Left kidney (tissue), 2 donors: Measurements from ENCODE around the gene DRICH1. TPM values are rescaled to one million over a fixed set of nuclear protein-coding genes. Genes with fewer than 3 reads are reported as not detected.
"Not testable (repeated sequence)": the region's sequence is repeated elsewhere in the genome, so short reads cannot be mapped to it uniquely, and the experiment has no call there.

ENCODE experiments used
- DNase-seq: peaks from one replicate; pipeline ENCODE4 v3.0.0-alpha.2; 2013
- polyA plus RNA-seq: library from polyadenylated mRNA; unstranded; fragments of 120-200 nt; gene quantifications from one replicate; pipeline ENCODE4 v1.2.1, GENCODE V29; 2013; ENCODE audit not compliant: insufficient read length

Gene DRICH1
- polyA plus RNA-seq, 1 donor: 4.3 TPM

- no peak for DNase-seq
Measured at GRCh38 chr22:23598805-23599518, 33.2 kb downstream of the DRICH1 start.

DNA sequence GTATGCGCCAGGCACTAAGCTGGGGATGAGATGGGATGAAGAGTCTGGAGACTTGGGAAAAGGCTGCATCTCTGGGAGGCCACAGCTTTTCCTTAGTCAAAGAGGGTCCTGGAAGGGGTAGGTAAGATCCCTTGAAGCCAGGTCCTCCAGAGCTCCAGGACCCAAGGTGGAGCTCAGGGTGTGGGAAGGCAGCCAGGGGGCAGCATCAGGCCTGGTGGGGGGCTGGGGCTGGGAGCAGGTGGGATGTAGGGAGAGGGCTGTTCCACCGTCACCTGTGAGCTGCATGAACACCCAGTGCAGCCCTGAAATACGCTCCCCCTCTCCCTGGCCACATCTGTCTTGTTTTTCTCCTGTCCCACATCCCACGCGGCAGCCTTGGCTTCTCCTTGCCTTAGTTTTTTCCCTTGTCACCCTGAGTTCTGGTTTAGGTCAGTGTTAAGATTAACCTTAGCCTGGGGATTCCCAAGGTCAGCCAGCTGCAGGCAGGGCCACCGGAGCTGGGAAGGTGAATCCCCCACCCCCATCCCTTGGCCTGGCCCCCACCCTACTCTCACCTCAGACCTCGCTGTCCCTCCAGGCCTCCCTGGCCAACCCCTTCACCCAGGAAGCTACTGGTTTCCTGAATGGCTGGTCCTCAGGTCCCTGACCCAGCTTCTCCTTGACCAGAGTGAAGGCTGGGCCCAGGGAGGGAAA is 34.4 kb downstream of the DRICH1 start:
- DNase-seq: not testable (repeated sequence)

DNA sequence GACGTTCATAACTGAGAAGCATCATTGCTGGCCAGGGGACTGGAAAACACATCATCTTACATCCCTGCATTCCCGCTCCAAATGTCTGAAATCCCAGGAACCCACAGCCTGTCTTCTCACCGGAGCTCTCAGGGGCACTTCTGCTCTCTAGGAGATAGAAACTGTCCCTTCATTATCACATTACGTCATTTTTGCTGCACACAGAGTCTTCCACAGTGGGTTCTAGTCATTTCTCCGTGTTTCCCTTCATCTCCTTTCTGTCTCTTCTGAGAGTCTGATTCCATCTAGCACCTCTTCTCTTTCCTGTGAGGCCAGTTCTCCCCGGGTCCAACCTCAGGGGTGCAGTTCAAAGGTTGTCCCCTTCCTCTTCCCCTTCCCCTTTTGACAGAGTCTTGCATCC is 36.2 kb downstream of the DRICH1 start:
- DNase-seq: not testable (repeated sequence)

DNA sequence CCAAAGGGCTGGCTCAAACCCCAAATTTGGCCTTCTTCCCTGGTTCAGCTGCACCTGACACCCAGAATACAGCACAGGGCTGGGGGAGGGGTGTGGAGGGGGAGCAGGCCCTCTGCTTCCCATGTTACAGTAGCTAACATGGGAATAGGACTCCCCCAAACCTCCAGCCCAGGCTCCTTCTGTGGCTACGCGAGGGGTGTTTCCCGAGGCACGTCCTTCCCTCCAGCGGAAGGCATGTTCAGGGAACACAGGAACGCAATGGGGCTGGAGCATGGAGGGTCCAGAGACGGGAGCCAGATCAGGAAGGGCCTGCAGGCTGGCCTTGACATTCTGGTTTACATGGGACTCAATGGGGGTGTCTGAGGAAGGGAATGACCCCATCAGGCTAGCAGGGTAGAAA is 40.3 kb downstream of the DRICH1 start:
- no peak for DNase-seq

DNA sequence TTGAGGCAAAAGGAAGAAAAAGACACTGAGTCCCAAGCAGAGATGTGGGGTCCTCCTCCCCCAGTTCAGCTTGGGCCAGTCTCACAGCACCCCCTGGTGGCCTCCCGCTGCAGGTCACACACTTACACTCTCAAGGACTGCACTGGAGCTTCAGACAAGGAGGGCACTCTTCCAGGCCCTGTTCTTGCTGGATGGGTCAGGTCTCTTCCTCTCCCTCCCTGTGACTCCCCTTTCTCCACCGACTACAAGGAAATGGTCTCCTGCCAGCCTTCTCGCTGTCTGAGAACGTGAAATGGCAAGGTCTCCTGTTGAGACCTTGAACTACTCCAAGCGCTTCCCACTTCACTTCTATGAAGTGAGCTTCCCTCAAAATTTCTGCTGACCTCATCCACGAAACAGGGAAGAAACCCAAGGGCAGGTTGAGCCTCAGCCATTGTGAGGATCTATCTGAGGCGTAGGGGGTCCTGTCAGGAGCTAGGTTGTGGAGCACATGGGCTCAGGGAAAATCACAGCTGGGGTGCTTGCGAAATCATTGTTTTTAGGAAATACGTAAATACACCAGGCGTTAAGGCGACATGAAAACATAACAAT is 40.8 kb downstream of the DRICH1 start:
- DNase-seq: peak; percentile 57

- DNase-seq: no peak
Measured at GRCh38 chr22:23583836-23584235, 48.3 kb downstream of the DRICH1 start.

GRCh38 chr22:23583153-23583552 is 49.0 kb downstream of the DRICH1 start:
- no peak for DNase-seq

DNA sequence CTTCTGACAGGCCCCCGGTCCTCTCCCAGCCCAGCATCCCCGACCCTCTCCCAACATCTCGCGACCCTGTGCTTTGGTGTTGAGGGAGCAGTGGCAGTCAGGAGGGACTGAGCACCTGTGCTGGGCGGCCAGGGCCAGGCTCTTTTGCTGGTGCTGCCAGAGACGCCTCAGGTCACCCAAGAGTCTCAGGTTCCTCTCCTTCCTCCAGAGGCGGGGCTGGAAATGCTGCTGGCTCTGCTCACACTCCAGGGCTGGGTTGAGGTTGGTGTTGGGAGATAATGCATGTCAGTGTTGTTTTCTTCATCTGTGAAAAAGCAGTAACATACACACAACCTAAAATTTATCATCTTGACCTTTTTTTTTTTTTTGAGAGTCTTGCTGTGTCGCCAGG is 50.9 kb downstream of the DRICH1 start:
- no peak for DNase-seq

- DNase-seq: no peak
Measured at GRCh38 chr22:23580576-23581259, 51.4 kb downstream of the DRICH1 start.

DNA sequence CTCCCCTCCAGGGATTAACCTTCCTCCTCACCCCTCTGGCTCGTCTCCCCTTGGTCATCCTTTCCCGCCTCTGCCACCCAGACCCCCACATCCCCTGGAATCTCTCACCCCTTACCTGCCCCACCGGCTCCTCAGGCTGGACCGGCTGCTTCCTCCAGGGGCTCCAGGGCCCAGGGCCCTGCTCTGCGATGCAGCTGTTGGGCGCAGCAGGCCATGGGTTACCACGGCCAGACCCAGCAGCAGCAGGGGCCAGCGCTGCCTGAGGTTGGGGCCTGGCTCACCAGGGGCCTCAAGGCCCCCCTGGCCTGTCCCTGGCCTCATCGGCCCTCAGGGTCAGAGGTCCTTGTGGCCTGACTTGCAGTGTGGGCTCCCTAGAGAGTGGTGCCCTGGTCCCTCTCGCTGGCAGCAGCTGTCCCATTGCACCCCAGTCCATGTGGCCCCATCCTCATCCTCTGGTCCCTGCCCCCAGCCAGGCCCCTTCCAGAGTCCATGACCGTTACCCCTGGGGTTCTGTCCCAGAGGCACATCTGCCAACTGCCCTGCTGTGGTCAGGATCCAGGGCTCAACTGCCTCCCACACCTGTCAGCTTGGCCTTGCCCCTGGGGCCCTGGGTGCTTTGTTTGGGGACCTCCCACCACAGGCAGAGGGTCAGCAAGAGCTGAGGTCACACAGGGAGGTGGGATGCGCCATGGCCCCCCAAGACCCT is 52.1 kb downstream of the DRICH1 start, which contains the start of gene IGLL1:
TSS of gene IGLL1 (minus strand) at position 421 of the 706 bp plus-strand sequence. CDS start at position 321, 100 bp downstream.
- no peak for DNase-seq

DNA sequence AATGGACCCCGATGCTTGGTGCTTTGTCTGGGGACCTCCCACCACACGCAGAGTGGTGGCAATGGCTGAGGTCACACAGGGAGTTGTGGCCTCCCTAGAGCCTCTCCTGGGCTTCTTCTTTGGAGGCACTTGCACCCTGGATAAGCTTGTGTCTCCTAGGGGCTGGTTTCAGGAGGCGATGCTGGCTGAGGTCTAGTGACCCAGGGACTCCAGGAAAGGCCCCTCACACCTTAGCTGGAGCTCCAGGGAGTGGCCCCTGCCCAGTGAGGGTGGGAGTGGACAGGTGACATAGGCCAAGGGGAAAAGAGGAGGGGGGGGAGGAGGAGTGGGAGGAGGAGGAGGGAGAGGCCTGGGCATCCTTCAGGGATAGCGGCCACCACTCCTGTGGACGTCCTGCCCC is 52.8 kb downstream of the DRICH1 start:
- DNase-seq: no peak

GRCh38 chr22:23578306-23578705 is 53.8 kb downstream of the DRICH1 start:
- no peak for DNase-seq

- no peak for DNase-seq
Measured at GRCh38 chr22:23576681-23577080, 55.4 kb downstream of the DRICH1 start.

DNA sequence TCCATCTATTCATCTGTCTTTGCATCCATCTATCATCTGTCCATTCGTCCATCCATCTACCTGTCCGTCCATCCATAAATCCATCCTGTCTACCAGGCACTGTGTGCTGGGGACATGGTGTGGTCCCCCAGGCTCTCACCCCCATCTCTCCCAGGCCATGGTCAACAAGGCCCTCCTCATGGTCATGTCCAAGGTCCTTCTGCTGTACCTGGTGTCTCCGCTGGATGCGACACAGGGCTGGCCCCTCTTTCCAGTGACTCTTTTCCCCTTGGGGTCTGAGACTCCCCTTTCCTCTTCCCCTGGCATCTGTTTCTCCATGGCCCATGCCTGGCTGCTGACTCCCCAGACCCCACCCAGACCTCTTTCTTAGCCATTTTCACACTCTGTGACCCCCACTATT is 56.5 kb downstream of the DRICH1 start:
- DNase-seq: no peak

DNA sequence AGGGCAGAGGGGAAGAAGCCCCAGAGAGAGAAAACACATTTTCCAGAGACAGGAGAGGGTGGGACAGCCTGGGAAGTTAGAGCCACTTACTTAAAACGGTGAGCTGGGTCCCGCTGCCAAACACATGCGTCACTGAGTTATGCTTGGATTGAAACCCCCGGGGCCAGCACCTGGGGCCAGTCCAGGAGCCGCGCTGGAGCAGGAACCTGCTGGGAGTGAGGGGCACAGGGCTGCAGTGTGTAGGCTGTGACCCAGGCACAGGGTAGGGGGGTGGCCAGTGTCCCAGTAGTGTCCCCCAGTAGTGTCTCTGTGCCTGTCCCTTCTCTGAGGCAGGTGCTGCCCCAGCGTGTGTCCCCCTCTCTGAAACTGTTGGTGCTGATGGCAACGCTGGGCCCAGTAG is 57.2 kb downstream of the DRICH1 start:
- DNase-seq: no peak

DNA sequence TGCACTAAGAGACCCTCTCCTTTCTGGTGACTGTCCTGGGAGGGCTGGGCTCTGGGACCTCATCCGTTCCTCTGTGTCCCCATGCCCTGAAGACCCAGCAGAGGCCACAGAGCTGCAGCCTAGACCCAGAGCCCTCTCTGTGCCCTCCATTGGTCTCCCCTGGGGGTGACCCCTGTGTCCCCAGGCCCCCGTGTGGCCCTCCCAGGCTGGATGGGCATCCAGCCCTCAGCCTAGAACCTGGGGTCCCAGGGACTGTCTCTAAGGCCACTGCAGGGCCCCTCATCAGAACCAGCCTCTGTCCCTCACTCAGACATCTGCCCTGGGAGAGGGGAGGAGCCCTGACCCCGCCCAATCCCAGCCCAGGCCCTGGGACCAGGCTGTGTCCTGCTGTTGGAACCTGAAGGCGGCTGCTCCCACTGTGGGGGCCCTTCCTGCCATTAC is 57.7 kb downstream of the DRICH1 start:
- DNase-seq: no peak

- not testable (repeated sequence) for DNase-seq
Measured at GRCh38 chr22:23573701-23574235, 58.4 kb downstream of the DRICH1 start.

DNA sequence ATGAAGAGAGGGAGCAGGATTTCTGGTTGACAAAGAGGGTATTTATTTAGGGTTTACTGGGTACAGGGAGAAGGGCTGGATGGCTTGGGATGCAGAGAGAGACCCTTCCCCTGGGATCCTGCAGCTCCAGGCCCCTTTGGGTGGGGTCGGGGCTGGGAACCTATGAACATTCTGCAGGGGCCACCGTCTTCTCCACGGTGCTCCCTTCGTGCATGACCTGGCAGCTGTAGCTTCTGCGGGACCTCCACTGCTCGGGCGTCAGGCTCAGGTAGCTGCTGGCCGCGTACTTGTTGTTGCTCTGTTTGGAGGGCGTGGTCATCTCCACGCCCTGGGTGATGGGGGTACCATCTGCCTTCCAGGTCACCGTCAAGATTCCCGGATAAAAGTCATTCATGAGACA is 59.0 kb downstream of the DRICH1 start:
- not testable (repeated sequence) for DNase-seq

DNA sequence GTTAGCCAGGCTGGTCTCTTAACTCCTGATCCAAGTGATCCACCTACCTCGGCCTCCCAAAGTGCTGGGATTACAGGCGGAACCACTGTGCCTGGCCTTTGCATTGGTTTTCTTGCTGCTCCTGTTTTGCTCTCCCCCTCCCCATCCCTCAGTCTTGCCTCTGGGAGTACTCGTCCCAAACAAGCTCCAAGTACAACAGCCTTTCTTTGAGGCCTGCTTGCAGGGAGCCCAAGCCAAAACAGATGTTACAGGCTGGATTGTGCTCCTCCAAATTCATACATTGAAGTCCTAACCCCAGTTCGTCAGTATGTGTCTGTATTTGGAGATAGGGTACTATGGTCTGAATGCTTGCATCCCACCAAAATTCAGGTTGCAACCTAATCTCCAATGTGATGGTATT is 60.6 kb downstream of the DRICH1 start:
- no peak for DNase-seq

GRCh38 chr22:23570681-23571080 is 61.4 kb downstream of the DRICH1 start:
- DNase-seq: no peak

GRCh38 chr22:23569716-23570115 is 62.4 kb downstream of the DRICH1 start:
- no peak for DNase-seq

GRCh38 chr22:23569291-23569690 is 62.8 kb downstream of the DRICH1 start:
- no peak for DNase-seq
